ENCODE measurements around the gene TDRD3.

TDRD3 gene

GRCh38 chr13:60583196-60583888 is 186.3 kb downstream of the TDRD3 start:
- DNase-seq = no peak

GRCh38 chr13:60583911-60584753 is 187.1 kb downstream of the TDRD3 start:
- DNase-seq = no peak

- DNase-seq = no peak
Measured at GRCh38 chr13:60584976-60585375, 188.0 kb downstream of the TDRD3 start.

- no peak for DNase-seq
Measured at GRCh38 chr13:60590800-60591747, 194.1 kb downstream of the TDRD3 start.

GRCh38 chr13:60603049-60603448 is 206.0 kb downstream of the TDRD3 start:
- DNase-seq = no peak

GRCh38 chr13:60604058-60604457 is 207.0 kb downstream of the TDRD3 start:
- DNase-seq = no peak

- DNase-seq = no peak
Measured at GRCh38 chr13:60608954-60609353, 211.9 kb downstream of the TDRD3 start.

GRCh38 chr13:60611523-60611922 is 214.5 kb downstream of the TDRD3 start:
- no peak for DNase-seq

- no peak for DNase-seq
Measured at GRCh38 chr13:60612593-60612992, 215.6 kb downstream of the TDRD3 start.

- no peak for DNase-seq
Measured at GRCh38 chr13:60613080-60613479, 216.1 kb downstream of the TDRD3 start.

- peak; percentile 12 for DNase-seq
Measured at GRCh38 chr13:60617991-60618733, 221.1 kb downstream of the TDRD3 start.

- DNase-seq = no peak
Measured at GRCh38 chr13:60619461-60619860, 222.4 kb downstream of the TDRD3 start.

- no peak for DNase-seq
Measured at GRCh38 chr13:60620611-60621395, 223.8 kb downstream of the TDRD3 start.

- no peak for DNase-seq
Measured at GRCh38 chr13:60623151-60623550, 226.1 kb downstream of the TDRD3 start.
